IMR-90 (cell line): Measurements from ENCODE around the gene COLEC11. TPM values are rescaled to one million over a fixed set of nuclear protein-coding genes. Genes with fewer than 3 reads are reported as not detected.

Experiments used
- ATAC-seq: fragments of 200-7000 bp; cut with Tn5 transposase; 2 replicates; pipeline ENCODE4 v1.9.1; 2020; ENCODE audit warnings: low read depth, mild to moderate bottlenecking, moderate library complexity
- BruUV-seq: library from RNA; stranded (reverse); fragments of 400-500 nt; replicated peaks from 2 replicates; lab custom pipeline; 2021; lab: Mats Ljungman, UMichigan
- CTCF ChIA-PET: fragments of 300-600 bp; formaldehyde crosslinking; extraction: SDS; loops from one replicate; lab custom pipeline; 2021; ENCODE audit warnings: antibody characterized with exemption; lab: Yijun Ruan, JAX
- POLR2A ChIA-PET: fragments of 300-600 bp; sonication (Branson Sonifier 250); formaldehyde crosslinking; loops from one replicate; lab custom pipeline; 2022; ENCODE audit warnings: antibody characterized with exemption; ENCODE audit not compliant: unreplicated experiment; lab: Charles Lee
- DNase-seq: peaks from one replicate; pipeline ENCODE4 v3.0.0; 2013
- H2AFZ ChIP-seq: replicated peaks from 2 replicates; pipeline ENCODE3; 2013; ENCODE audit warnings: low read length, mild to moderate bottlenecking; ENCODE audit not compliant: poor library complexity
- H2AK5ac ChIP-seq: 2 replicates; pipeline ENCODE4 v1.6.1; 2013; ENCODE audit warnings: low read depth, low read length, inconsistent platforms
- H2AK9ac ChIP-seq: replicated peaks from 2 replicates; pipeline ENCODE3; 2013; ENCODE audit warnings: mild to moderate bottlenecking, low read depth, low read length, moderate library complexity; ENCODE audit not compliant: poor library complexity
- H2BK120ac ChIP-seq: 2 replicates; pipeline ENCODE4 v1.6.1; 2013; ENCODE audit warnings: low read depth, low read length, inconsistent platforms
- H2BK15ac ChIP-seq: 3 replicates; pipeline ENCODE4 v1.6.1; 2013; ENCODE audit warnings: low read depth, low read length, inconsistent platforms
- H2BK20ac ChIP-seq: 2 replicates; pipeline ENCODE4 v1.6.1; 2013; ENCODE audit warnings: low read depth, mild to moderate bottlenecking, inconsistent platforms, low read length, moderate library complexity
- H2BK5ac ChIP-seq: 2 replicates; pipeline ENCODE4 v1.6.1; 2013; ENCODE audit warnings: mild to moderate bottlenecking, low read depth, low read length, inconsistent platforms; ENCODE audit not compliant: poor library complexity, severe bottlenecking
- H3K14ac ChIP-seq: replicated peaks from 2 replicates; pipeline ENCODE4 v1.6.1; 2013; ENCODE audit warnings: low read depth, low read length, inconsistent platforms
- H3K18ac ChIP-seq: 2 replicates; pipeline ENCODE4 v1.6.1; 2013; ENCODE audit warnings: low read depth, low read length, control low read depth
- H3K23ac ChIP-seq: 2 replicates; pipeline ENCODE4 v1.6.1; 2013; ENCODE audit warnings: low read depth, low read length, inconsistent platforms
- H3K27ac ChIP-seq: 2 replicates; pipeline ENCODE4 v1.5.1; 2013; ENCODE audit warnings: mild to moderate bottlenecking, control low read depth, low read length; ENCODE audit not compliant: insufficient read depth
- H3K27me3 ChIP-seq: 2 replicates; pipeline ENCODE4 v1.6.1; 2013; ENCODE audit warnings: low read length; ENCODE audit not compliant: control insufficient read depth, insufficient read depth
- H3K36me3 ChIP-seq: 2 replicates; pipeline ENCODE4 v1.6.1; 2013; ENCODE audit warnings: low read length, mixed read lengths; ENCODE audit not compliant: control insufficient read depth, insufficient read depth
- H3K4ac ChIP-seq: 2 replicates; pipeline ENCODE4 v1.6.1; 2013; ENCODE audit warnings: low read depth, low read length, inconsistent platforms
- H3K4me1 ChIP-seq: 2 replicates; pipeline ENCODE4 v1.6.1; 2013; ENCODE audit warnings: low read length, mixed read lengths; ENCODE audit not compliant: control insufficient read depth, insufficient read depth
- H3K4me2 ChIP-seq: 2 replicates; pipeline ENCODE4 v1.6.1; 2013; ENCODE audit warnings: low read depth, mild to moderate bottlenecking, control low read depth, low read length, moderate library complexity
- H3K4me3 ChIP-seq: 2 replicates; pipeline ENCODE4 v1.5.1; 2013; ENCODE audit warnings: low read depth, mild to moderate bottlenecking, control low read depth, low read length, moderate library complexity; ENCODE audit not compliant: insufficient read depth
- H3K56ac ChIP-seq: 2 replicates; pipeline ENCODE4 v1.6.1; 2013; ENCODE audit warnings: low read length, inconsistent platforms; ENCODE audit not compliant: insufficient read depth; ENCODE audit errors: extremely low read depth
- H3K79me1 ChIP-seq, 2 experiments: 2 replicates each; pipeline ENCODE4 v1.6.1; 2013; ENCODE audit warnings: low read length in 2 of 2, inconsistent platforms in 1 of 2, low read depth in 1 of 2
- H3K9ac ChIP-seq: 2 replicates; pipeline ENCODE4 v1.6.1; 2013; ENCODE audit warnings: low read depth, low read length, control low read depth
- H3K9me1 ChIP-seq: 2 replicates; pipeline ENCODE4 v1.6.1; 2013; ENCODE audit warnings: low read length, inconsistent platforms; ENCODE audit not compliant: insufficient read depth
- H3K9me3 ChIP-seq: 2 replicates; pipeline ENCODE4 v1.6.1; 2013; ENCODE audit warnings: low read length; ENCODE audit not compliant: control insufficient read depth, insufficient read depth
- H4K20me1 ChIP-seq: 2 replicates; pipeline ENCODE4 v1.6.1; 2013; ENCODE audit warnings: low read length, inconsistent platforms; ENCODE audit not compliant: insufficient read depth
- H4K5ac ChIP-seq: 2 replicates; pipeline ENCODE4 v1.6.1; 2013; ENCODE audit warnings: mild to moderate bottlenecking, low read depth, low read length, control low read depth
- H4K8ac ChIP-seq, 2 experiments: 2 replicates each; pipeline ENCODE4 v1.6.1; 2013; ENCODE audit warnings: low read depth in 2 of 2, low read length in 2 of 2, control low read depth in 1 of 2, inconsistent platforms in 1 of 2
- H4K91ac ChIP-seq: 2 replicates; pipeline ENCODE4 v1.6.1; 2013; ENCODE audit warnings: low read depth, low read length, inconsistent platforms; ENCODE audit not compliant: insufficient read depth
- CEBPB ChIP-seq: IDR thresholded peaks from 2 replicates; pipeline ENCODE4 v1.6.1; 2012; ENCODE audit warnings: low read depth, low read length, improper control_type of control experiment
- CHD1 ChIP-seq: IDR thresholded peaks from 2 replicates; pipeline ENCODE4 v1.6.1; 2012; ENCODE audit warnings: low read depth, low read length, improper control_type of control experiment
- FOS ChIP-seq: fragments of 150-350 bp; IDR thresholded peaks from 2 replicates; pipeline ENCODE4 v1.6.1; 2016; ENCODE audit warnings: low read depth, low read length
- MAFK ChIP-seq: IDR thresholded peaks from 2 replicates; pipeline ENCODE4 v1.6.1; 2012; ENCODE audit warnings: low read depth, low read length, improper control_type of control experiment
- NFE2L2 ChIP-seq: fragments of 150-350 bp; IDR thresholded peaks from 2 replicates; pipeline ENCODE4 v1.6.1; 2016; ENCODE audit warnings: low read depth, mild to moderate bottlenecking, low read length
- POLR2A ChIP-seq: IDR thresholded peaks from 2 replicates; pipeline ENCODE4 v1.6.1; 2012; ENCODE audit warnings: mild to moderate bottlenecking, low read depth, low read length
- RAD21 ChIP-seq: IDR thresholded peaks from 2 replicates; pipeline ENCODE4 v1.6.1; 2012; ENCODE audit warnings: low read length, improper control_type of control experiment
- RCOR1 ChIP-seq: IDR thresholded peaks from 2 replicates; pipeline ENCODE4 v1.6.1; 2012; ENCODE audit warnings: mild to moderate bottlenecking, low read length, improper control_type of control experiment; ENCODE audit not compliant: insufficient replicate concordance
- SMC3 ChIP-seq: fragments of 150-350 bp; IDR thresholded peaks from 2 replicates; pipeline ENCODE4 v1.6.1; 2016; ENCODE audit warnings: low read depth, mild to moderate bottlenecking, antibody characterized with exemption, low read length, moderate library complexity
- WGBS, 2 experiments: methylation state at CpG; one replicate each; pipeline versions ENCODE4 v1.1.5 to v1.1.7; 2013; ENCODE audit warnings: missing lambda C conversion rate in 2 of 2; ENCODE audit not compliant: insufficient read length in 1 of 2; ENCODE audit errors: extremely low coverage in 2 of 2; 5-methylcytosine and 5-hydroxymethylcytosine counted together
- dilution Hi-C: fragments of 300-500 bp; cut with HindIII; formaldehyde crosslinking; loops from one replicate; pipeline ENCODE4 v1.14.3; 2018; ENCODE audit warnings: low sequenced_read_pairs; ENCODE audit not compliant: unreplicated experiment
- in situ Hi-C: fragments of 300-500 bp; cut with MboI; formaldehyde crosslinking; loops from 3 replicates; pipeline ENCODE4 v1.14.3; 2019; ENCODE audit warnings: low sequenced_read_pairs, inconsistent platforms, mixed read lengths
- intact Hi-C: fragments of 100-400 bp; cut with micrococcal nuclease; formaldehyde crosslinking; loops from 2 replicates; pipeline ENCODE4 v1.10.0; 2022
- polyA plus RNA-seq, 3 experiments: library from polyadenylated mRNA; depleted of rRNA; stranded (reverse); fragments of >200 nt; gene quantifications; 2 replicates each; pipeline ENCODE4 v1.2.3, GENCODE V29; 2012; ENCODE audit warnings: low replicate concordance in 1 of 3
- total RNA-seq: library from RNA; depleted of rRNA; stranded (reverse); fragments of >200 nt; gene quantifications from 2 replicates; pipeline ENCODE4 v1.2.3, GENCODE V29; 2012
- TF ChIP-seq, protein P1 (sequence below): fragments of 150-350 bp; IDR thresholded peaks from 2 replicates; pipeline ENCODE4 v1.6.1; 2017; ENCODE audit warnings: mild to moderate bottlenecking, antibody characterized with exemption, low read length, low read depth
- TF ChIP-seq, protein P2 (sequence below): fragments of 150-350 bp; IDR thresholded peaks from 2 replicates; pipeline ENCODE4 v1.6.1; 2016; ENCODE audit warnings: low read depth, mild to moderate bottlenecking, low read length, moderate library complexity, borderline replicate concordance

COLEC11 gene
- total and polyA plus RNA-seq, 2 of the 4 experiments (the other 2 are of a cell fraction): under 0.01 to 0.24 TPM

GRCh38 chr2:3600256-3600855 lies 5.4 kb downstream of the COLEC11 start:
- CTCF ChIA-PET: no interaction called here
- in situ Hi-C loops (no loop called here), dilution Hi-C loops (no loop called here)

More at GRCh38 chr2:3600256-3600855, 5.4 kb downstream of the COLEC11 start:
- no peak overlapping the region for H3K4me3 ChIP-seq
- no peak overlapping the region for H3K27ac ChIP-seq
- intact Hi-C loops: no loop called here
- TF ChIP-seq SMC3 (no peak), RAD21 (no peak), CEBPB (no peak), CHD1 (no peak), MAFK (no peak), FOS (no peak), POLR2A (no peak), NFE2L2 (no peak), RCOR1 (no peak)
- TF ChIP-seq, protein P1, sequence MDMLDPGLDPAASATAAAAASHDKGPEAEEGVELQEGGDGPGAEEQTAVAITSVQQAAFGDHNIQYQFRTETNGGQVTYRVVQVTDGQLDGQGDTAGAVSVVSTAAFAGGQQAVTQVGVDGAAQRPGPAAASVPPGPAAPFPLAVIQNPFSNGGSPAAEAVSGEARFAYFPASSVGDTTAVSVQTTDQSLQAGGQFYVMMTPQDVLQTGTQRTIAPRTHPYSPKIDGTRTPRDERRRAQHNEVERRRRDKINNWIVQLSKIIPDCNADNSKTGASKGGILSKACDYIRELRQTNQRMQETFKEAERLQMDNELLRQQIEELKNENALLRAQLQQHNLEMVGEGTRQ: no peak
- TF ChIP-seq, protein P2, sequence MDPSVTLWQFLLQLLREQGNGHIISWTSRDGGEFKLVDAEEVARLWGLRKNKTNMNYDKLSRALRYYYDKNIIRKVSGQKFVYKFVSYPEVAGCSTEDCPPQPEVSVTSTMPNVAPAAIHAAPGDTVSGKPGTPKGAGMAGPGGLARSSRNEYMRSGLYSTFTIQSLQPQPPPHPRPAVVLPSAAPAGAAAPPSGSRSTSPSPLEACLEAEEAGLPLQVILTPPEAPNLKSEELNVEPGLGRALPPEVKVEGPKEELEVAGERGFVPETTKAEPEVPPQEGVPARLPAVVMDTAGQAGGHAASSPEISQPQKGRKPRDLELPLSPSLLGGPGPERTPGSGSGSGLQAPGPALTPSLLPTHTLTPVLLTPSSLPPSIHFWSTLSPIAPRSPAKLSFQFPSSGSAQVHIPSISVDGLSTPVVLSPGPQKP: no peak
- no peaks in the 10 kb centered on the region for H3K36me3 ChIP-seq
- no peaks in the 10 kb centered on the region for H3K79me1 ChIP-seq
- H3K4ac ChIP-seq: no peak overlapping the region
- peaks cover 2% of the 10 kb centered on the region; the same call in 1 of the 2 replicates for H3K27me3 ChIP-seq
- POLR2A ChIA-PET: no interaction called here
- no peak overlapping the region for H4K91ac ChIP-seq
- H3K23ac ChIP-seq: no peak overlapping the region
- H2BK20ac ChIP-seq: no peak overlapping the region
- no peak overlapping the region for H2AK9ac ChIP-seq
- no peak overlapping the region for H3K56ac ChIP-seq
- no peak overlapping the region for H2AK5ac ChIP-seq
- H3K9me3 ChIP-seq: no peaks in the 10 kb centered on the region
- BruUV-seq: no TSS peak
- 0 out of 2 replicates have a peak, but pooled peaks cover 3% of the 10 kb centered on the region for H3K9me1 ChIP-seq
- ATAC-seq (no peak), DNase-seq (no peak)
- H3K18ac ChIP-seq: no peak overlapping the region
- peaks cover 5% of the 10 kb centered on the region; the same call in 1 of the 2 replicates for H3K4me1 ChIP-seq
- no peak overlapping the region for H2BK15ac ChIP-seq
- no peak overlapping the region for H2BK5ac ChIP-seq
- H4K8ac ChIP-seq: no peak overlapping the region
- H2BK120ac ChIP-seq: no peak overlapping the region
- H4K5ac ChIP-seq: no peak overlapping the region
- H4K20me1 ChIP-seq: no peaks in the 10 kb centered on the region
- whole genome bisulfite sequencing, 2 experiments: no CpG with 5 or more reads among the region's 11 CpGs
- no peak overlapping the region for H2AFZ ChIP-seq
- no peak overlapping the region for H3K9ac ChIP-seq
- no peak overlapping the region for H3K14ac ChIP-seq
- H3K4me2 ChIP-seq: no peak overlapping the region
